ENCODE data around the gene GRM1. TPM values are rescaled to one million over a fixed set of nuclear protein-coding genes. Genes with fewer than 3 reads are reported as not detected.

The GRM1 gene
- total RNA-seq, 1 donor from 2014 or later = not detected

DNA sequence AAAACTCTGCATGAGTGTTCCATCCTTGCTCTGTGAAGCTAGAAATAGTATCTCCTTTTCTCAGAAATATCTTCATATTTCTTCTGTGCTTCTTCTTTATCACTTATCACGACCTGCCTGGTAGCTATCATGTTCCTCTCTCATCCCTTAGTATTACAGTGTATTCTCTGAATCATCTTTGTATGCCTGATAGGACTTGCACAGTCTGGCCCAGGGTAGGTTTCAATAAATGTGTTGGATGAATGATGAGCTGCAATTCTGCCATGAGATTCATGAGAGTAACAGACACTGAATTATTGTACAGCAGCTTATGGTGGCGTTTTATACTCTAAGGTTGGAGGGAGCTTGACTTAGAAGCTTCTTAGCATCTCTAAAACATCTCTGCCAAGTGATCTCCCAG is 66.6 kb downstream of the GRM1 start:
- no peak for DNase-seq (ENCODE audit: low spot score)
- ATAC-seq = no peak

DNA sequence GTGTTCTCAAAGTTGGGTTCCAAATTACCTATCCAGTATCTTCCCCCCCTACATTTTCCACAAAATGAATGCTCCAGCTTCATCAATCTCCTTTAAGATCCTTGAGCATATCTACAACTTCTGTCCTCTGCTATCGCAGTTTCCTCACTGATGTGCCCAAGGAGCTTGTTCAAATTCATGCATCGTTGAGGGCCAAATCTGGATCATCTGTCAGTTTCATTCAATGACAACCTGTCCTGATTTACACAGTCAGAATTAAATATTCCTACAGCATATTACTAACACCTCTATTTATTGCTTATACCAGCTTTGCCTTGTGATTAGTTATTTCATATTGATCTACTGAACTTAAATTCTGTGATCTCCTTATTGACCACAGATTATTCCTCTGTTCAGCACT is 68.7 kb downstream of the GRM1 start:
- DNase-seq (ENCODE audit: low spot score) = no peak
- no peak for ATAC-seq

DNA sequence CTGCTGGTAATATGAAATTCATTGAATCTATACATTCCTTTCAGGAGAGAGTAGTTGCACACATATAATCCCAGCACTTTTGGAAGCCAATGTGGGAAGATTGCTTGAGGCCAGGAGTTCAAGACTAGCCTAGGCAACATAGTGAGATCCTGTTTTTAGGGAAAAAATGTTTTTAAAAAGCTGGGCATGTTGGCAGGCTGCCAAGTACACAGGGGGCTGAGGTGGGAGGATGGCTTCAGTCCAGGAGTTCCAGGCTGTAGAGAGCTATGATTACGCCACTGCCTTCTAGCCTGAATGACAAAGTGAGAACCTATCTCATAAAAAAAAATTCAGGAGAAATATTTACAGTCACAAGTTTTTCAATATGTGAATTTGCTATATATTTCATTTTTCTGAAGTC is 71.9 kb downstream of the GRM1 start:
- DNase-seq (ENCODE audit: low spot score) = no peak
- no peak for ATAC-seq

DNA sequence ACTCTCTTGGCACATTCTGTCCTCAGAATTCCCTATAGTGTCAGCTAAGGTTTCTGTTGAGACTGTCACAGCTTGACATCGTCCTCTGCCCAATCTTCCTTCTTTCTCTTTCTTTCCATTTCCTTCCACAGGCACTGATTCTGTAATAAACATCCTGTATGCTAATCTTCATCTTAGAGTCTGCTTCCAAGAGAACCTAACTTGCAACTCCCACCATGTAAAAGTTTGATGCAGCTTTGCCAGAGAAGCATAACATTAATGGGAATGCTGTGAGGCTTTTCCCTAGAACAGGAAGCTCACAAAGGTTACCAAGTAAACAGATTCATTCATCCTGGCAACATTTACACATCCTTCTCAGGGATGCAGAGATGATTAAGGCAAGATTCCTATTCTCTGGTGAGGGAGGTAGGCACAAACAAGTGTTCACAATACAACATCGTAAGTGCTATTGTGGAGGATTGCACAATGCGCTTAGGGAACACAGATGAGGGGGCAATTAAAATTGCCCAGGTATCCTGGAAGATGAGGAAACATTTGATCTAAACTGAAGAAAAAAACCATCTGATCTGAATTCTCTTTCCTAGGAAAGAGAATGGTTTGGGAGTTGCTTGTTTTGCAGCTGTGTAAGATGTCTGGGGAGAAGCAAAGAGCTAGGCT is 74.7 kb downstream of the GRM1 start:
- no peak for ATAC-seq
- DNase-seq (ENCODE audit: low spot score) = no peak

DNA sequence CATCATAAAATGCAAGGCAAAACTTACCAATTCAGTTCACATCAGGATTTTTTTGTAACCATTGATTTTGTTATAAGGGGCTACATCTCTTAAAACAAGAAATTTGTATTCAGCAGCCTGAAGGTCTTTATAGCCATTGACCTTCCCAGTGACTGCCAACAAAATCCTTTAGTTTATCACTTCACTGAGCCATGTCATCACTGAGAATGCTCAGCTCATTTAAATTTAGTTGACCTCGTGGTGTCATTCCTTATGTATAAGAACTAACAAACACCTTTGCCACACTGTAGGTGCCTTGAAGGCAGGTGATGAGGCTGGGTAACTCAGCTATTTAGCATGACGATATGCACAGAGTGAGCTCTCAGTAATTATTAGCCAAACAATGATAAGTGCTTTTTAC is 77.7 kb downstream of the GRM1 start:
- ATAC-seq (no peak), DNase-seq (ENCODE audit: low spot score) (no peak)

DNA sequence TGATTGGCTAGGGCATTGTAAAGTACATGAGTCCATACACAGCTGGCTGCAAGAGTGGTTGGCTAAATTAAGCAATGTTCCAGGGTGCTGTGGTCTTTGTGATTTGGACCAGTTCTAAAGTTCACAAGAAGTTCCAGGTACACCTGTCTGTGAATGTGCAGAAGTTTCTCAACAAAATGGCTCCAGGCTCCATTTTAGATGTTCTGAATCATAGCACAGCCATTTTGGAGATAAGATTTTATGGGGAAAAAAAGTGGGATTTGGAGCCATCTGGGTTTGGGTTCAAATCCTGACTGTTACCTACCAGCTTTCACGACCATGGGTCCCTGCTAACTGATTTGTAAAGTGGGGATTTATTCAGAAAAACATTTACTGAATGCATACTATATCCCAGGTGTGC is 82.1 kb downstream of the GRM1 start:
- no peak for DNase-seq (ENCODE audit: low spot score)

DNA sequence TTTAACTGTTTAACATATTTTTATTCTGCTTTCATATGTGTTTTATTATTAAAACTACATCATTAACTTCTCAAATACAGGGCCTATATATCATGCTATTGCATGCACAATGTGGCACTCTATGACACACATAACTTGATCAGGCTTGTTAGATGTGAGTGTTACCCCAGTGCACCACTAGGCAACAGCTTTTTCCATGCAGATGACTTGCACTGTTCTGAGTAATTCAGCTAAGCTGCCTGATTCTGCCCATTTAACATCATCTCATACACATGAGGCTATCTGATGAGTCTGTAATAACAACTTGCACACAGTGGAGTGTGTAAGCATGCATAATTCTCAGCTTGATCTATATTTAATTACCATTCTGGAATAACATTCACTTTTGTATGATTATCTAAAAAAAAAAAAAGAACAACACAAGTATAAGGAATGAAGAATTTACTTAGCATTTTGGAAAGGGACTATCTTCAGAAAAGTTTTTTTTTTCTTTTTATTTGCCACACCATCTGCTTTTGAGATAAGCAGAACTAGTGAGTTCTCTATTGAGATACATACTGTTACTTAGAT is 83.1 kb downstream of the GRM1 start:
- DNase-seq (ENCODE audit: low spot score) = no peak
- ATAC-seq = no peak

More for the DNA sequence above, 82.1 kb downstream of the GRM1 start:
- ATAC-seq = no peak

DNA sequence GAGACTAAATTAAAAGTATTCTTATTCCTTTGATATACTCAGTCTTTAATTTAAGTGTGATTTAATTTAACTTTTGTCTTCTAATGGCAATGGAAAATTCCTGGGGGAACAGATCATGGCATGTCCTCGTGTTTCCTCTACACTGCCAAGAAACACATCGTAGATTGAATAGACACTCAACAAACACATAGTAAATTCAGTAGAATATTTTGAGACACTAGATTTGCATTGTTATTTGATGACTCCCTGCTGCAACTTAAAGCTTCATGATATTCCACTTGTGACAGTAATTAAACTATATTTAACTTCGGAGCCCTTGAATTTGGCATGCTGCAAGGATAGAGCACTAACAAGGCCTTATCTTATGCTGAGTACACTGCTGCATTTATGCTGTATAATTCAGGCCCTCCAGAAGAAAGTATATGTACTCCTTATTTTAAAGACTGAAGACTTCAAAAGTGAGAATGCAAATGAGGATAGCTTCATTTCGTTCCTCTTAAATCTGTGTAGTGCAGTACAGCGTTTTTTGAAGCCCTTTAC is 84.3 kb downstream of the GRM1 start:
- no peak for DNase-seq (ENCODE audit: low spot score)

DNA sequence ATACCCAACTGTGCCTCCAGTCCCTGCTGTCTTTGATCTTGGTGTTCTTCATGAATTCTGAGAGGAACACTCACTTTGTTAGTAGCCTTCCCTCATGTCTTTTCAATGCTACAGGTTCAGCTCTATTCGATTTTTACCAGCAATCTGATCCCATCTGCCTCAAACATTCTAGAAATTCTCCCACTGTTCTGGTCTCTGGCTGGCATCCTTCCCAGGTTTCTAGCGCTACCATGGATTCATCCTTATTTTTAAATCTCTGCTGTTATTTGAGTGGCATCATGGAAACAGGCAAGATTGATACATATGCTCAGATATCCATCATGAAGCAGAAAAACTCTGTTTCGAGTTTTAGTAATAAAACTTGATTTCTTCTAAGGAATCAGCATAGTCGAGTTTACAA is 94.8 kb downstream of the GRM1 start:
- ATAC-seq (no peak), DNase-seq (ENCODE audit: low spot score) (no peak)

More for the DNA sequence above, 84.3 kb downstream of the GRM1 start:
- ATAC-seq = no peak

DNA sequence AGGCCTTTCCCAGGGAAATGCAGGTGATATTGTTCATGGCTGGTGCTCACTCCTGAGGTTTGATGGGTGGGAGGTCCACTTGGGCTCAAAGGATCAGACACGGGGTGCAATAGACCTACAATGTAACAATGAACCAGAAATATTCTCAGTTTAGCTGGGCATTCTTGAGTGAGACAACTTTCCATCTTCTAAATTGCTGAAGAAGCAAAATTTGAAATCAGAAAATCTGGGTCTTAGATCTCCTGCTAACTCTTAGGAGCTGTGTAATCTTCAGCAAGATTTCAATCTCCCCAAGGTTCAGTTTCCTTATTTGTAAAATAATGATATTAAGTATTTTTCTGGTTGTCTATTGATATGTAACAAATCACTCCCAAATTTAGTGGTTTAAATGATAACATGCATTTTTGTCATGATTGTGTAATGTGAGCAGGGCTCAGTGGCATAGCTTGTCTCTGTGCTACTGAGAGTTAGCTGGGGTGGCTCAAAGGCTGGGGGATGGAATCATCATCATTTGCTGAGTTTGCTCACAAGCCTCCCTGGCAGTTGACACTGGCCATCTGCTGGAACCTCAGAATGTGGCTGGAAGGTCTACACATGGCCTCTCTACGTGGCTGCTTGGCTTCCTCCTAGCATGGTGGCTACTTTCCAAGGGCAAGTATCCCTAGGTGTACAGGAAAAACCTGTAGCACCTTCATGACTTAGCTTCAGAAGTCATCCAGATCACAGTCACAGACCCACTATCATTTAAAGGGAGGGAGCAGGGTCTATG is 98.8 kb downstream of the GRM1 start:
- no peak for ATAC-seq

DNA sequence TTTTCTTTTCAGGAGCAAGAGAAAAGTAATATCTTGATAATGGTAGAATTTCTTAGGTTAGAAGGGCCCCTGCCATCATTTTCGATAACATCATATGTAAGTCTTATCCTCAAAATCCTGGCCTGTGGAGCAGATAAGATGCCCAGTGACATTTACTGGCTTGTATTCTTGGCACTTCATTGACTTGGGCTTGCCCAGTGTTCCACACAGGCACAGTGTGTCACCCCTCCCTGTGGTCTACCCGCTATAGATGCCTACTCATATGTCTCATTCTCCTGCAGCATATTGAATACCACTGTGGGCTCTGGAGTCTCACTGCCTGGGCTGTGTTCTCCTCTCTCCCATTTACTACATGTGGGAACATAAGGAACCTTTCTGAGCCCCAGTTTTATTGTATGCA is 105.0 kb downstream of the GRM1 start:
- DNase-seq (ENCODE audit: low spot score) = no peak
- ATAC-seq = no peak

More for the DNA sequence above, 98.8 kb downstream of the GRM1 start:
- DNase-seq (ENCODE audit: low spot score) = no peak

DNA sequence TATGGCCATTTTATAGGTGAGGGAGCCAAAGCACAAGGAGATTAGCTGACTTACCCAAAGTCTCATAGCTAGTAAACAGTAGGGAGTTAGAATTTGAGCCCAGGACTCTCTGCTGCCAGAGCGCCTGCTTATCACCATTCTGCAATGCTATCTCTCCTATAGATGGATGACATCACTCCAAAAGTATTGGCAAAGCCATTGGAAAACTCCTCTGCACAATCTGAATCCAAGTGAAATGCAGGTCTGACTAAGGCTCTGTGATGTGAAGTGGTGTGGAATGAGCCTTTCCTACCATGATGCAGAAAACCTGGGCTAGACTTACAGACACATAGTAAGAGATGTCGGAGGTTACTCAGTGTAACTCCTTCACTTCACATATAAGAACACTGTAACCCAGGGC is 106.3 kb downstream of the GRM1 start:
- no peak for ATAC-seq
- DNase-seq (ENCODE audit: low spot score) = no peak

DNA sequence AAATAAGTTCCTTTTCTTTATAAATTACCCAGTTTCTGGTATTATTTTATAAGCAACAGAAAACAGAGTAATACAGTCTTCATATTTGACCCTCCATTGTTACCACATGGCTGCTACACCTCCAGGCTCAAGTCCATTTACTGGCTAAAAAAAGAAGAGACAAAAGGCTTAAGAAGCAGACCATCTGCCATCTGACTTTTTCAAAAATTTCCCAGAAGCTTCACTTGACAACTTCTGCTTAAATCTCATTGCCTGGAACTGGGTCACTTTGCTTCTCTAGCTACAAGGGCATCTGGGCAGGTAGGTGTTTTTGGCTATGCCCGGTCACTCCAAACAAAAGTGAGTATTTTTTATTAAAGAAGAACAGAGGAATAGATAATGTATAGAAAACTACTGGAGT is 118.0 kb downstream of the GRM1 start:
- ATAC-seq (no peak), DNase-seq (ENCODE audit: low spot score) (no peak)

DNA sequence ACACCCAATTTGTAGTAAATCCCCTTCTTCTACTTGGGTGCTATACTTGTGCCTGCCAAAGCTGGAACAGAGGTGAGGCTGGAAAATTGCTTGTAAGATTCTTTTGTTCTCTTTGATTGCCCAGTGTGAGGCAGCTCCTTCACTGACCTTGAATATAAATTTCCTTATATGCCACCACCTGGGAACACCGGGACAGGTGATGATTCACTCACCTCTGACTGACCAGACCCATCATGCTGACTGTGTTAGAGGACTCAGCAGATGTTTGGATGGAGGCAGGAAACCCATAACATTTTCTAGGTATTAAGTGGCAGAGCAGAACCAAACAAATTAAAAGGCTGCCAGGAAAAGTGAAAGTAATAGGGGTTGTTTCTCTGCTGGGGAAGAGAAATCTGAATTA is 120.9 kb downstream of the GRM1 start:
- DNase-seq (ENCODE audit: low spot score) = no peak
- ATAC-seq = no peak

DNA sequence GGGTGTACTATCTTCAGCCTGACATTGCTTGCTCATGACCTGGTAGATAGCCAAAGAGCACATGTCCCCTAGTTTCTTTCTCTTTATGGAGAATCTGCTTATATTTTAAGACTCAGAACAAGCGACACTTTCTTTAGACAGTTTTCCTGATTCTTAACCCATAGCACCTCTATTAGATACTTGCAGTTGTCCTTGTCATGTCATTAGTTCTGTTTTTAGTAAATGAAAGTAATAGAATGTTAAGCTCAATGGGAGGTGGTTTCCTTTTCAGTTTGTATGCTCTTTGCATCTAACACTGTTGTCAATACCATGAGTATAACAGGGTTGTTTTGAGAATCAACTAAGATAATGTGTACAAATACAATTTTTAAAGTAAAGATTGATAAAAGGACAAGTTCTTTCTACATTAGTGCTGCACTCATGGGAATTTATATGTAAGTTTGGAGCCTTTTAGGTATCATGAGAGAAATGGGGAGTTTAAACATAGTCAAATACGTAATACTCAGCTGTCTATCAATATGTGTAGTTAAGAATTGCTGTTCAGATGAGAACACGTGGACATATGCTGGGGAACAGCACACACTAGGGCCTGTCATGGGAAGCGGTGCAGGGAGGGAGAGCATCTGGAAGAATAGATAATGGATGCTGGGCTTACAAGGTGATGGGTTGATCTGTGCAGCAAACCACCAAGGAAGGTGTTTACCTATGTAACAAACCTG is 124.3 kb downstream of the GRM1 start:
- no peak for ATAC-seq
- no peak for DNase-seq (ENCODE audit: low spot score)

DNA sequence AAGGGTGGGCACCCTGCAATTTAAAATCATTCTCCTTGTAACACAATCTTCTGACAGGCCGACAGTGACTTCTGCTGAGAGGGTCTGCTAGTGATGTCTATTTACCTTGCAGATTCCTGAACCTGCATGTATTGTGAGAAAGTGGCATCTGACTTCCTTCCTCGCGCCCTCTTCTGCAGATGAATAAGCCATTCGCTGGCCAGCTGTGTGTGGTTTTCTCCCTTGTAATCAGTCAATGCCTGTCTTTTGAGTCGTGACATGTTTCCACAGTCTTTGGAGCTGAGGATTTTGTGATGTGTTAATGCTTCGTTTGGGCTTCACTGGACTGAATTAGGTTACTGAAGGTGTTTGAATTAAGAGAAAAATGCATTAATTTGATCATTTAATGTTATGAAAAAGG is 125.3 kb downstream of the GRM1 start:
- no peak for DNase-seq (ENCODE audit: low spot score)
- no peak for ATAC-seq

DNA sequence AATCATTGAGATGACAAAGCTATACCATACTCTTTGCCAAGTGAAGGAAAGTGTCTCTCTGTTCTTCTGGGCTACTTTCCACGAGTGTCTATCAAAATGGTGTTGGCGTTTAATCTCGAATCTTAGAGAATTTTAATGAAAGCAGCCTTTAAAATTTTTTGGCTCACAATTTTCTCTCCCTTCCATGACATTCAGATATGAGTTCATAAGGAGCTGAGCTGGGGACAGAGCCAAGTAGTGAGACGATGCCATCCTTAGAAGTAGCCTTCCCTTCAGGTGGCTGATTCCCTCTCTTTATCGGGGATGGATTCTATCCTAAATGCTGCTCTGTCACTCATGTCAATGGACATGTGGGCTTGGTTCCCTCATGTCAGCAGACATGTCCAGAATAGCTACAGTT is 132.8 kb downstream of the GRM1 start:
- DNase-seq (ENCODE audit: low spot score) (no peak), ATAC-seq (no peak)

DNA sequence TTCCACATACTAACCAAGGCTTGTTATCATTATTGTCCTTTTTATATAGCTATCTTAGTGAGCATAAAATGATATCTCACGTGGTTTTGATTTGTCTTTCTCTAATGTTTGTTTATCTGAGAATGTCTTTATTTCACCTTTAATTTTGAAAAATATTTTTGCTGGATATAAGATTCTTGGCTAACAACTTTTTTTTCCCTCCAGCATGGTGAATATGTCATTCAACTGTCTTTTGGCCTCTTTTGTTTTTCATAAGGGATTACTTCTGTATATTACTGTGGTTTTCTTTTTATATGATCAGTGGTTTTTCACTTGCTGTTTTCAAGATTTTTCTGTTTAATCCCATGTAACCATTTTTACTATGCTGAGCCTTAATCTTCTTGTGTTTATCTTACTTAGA is 141.0 kb downstream of the GRM1 start:
- ATAC-seq (no peak), DNase-seq (ENCODE audit: low spot score) (no peak)

DNA sequence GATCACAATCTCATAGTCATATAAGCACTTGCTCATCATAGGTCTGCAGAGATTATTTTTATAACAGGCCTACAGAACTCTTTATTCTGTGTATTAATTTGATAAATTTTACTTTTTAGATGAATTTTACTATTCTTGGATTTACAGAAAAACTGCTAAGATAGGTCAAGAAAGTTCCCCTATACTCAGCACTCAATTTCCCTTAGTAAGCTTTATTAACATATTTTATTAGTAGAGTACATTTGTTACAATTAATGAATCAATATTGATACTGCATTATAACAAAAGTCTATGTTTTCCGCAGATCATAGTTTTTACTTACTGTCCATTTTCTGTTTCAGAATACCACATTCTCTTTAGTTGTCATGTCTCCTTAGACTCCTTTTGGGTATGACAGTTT is 148.9 kb downstream of the GRM1 start:
- DNase-seq (ENCODE audit: low spot score) = no peak
- ATAC-seq = no peak

DNA sequence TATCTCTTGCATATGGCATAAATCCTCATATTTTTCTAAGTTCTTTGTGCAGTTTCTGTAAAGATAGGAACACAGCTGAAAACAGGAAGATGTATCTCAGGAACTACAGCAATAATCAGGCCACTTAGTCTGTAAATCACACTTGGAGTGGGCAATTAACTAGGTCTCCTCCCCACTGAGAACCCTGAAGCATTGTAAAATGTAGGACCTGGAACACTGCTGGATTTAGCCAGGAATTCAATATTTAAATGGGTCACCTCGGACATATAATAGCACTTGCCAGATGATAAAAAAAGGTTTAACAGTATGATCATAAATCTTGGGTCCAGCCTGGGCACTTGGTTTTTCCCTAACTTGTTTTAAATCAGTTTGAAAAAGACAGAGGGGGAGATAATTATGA is 155.0 kb downstream of the GRM1 start:
- no peak for DNase-seq (ENCODE audit: low spot score)
- ATAC-seq = no peak

DNA sequence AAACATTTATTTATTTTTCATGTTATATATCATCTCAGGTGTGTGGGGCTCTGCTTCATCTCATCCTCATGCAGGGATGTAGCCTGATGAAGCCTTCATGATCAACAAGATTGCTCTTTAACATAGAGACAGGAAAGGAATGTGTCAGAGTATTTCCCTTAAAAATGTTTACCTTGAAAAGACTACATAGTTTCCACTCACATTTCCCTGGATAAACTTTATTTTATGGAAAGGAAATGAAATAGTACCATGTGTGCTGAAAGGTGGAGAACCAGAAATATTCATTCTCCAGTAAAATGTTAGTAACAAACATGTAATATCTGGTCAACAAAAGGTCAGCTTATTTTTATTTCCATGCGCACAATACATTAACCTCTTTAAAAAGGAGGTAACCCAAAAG is 155.8 kb downstream of the GRM1 start:
- DNase-seq (ENCODE audit: low spot score) (no peak), ATAC-seq (no peak)

DNA sequence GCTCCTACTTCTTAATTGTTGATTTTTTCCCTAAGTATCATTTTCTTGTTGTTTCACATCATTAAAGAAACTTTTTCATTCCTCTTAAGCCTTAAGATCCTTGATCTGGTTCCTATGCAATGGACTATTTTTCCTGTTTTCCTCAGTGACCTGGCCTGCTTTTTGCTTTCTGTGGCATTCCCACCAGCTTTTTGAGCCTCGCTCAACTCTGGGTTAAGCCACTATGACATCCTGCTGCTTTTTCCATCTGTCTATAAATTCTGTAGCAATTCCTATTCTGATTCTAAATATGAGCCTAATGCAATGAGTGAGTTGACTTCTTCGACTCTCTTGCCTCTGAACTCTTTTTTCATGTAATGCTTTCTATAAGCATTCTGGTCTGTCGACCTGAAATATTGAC is 160.3 kb downstream of the GRM1 start:
- ATAC-seq = no peak
- DNase-seq (ENCODE audit: low spot score) = no peak
